GM12878 (cell line): ENCODE results near the gene MPV17. TPM values are rescaled to one million over a fixed set of nuclear protein-coding genes. Genes with fewer than 3 reads are reported as not detected.

Source experiments
- ATAC-seq: fragments of 200-7000 bp; cut with Tn5 transposase; 3 replicates; pipeline ENCODE4 v1.9.1; 2020; ENCODE audit warnings: mild to moderate bottlenecking, moderate library complexity
- BruUV-seq: library from RNA; stranded (reverse); fragments of 400-500 nt; replicated peaks from 2 replicates; lab custom pipeline; 2021; lab: Mats Ljungman, UMichigan
- CTCF ChIA-PET: fragments of 300-600 bp; sonication (Branson Sonifier 250); formaldehyde crosslinking; extraction: SDS; loops from one replicate; lab custom pipeline; 2021; ENCODE audit warnings: inconsistent platforms; lab: Yijun Ruan, JAX
- POLR2A ChIA-PET: fragments of 350-600 bp; formaldehyde crosslinking; extraction: SDS; loops from one replicate; lab custom pipeline; 2021; ENCODE audit warnings: inconsistent platforms; lab: Charles Lee
- RAD21 ChIA-PET: fragments of 300-600 bp; sonication (Branson Sonifier 250); formaldehyde crosslinking; loops from one replicate; lab custom pipeline; 2023; ENCODE audit warnings: antibody characterized with exemption; ENCODE audit not compliant: unreplicated experiment; lab: Charles Lee
- SMC1A ChIA-PET: fragments of 300-600 bp; sonication (Branson Sonifier 250); formaldehyde crosslinking; loops from one replicate; lab custom pipeline; 2023; ENCODE audit not compliant: unreplicated experiment, uncharacterized antibody; lab: Charles Lee
- DNase-seq: peaks from one replicate; pipeline ENCODE4 v3.0.0-alpha.2; 2011; ENCODE audit warnings: low read depth, low spot score
- FAIRE-seq: peaks from 3 replicates; lab custom pipeline; 2011; peaks lifted over from hg19 to GRCh38; lab: Jason Lieb, UNC
- H2AFZ ChIP-seq: 2 replicates; pipeline ENCODE4 v1.6.0; 2011; ENCODE audit warnings: low read depth, low read length, control low read depth; ENCODE audit not compliant: control insufficient read depth
- H3K27ac ChIP-seq: 2 replicates; pipeline ENCODE4 v1.5.1; 2011; ENCODE audit warnings: control low read depth; ENCODE audit not compliant: control insufficient read depth, insufficient read depth
- H3K27me3 ChIP-seq, 2 experiments: replicated peaks in 1 of 2; 2 replicates each; pipeline versions ENCODE4 v1.6.0 to v1.6.1; 2011; ENCODE audit warnings: low read length in 1 of 2; ENCODE audit not compliant: control insufficient read depth in 2 of 2, insufficient read depth in 2 of 2
- H3K36me3 ChIP-seq, 2 experiments: 2 replicates each; pipeline ENCODE4 v1.5.1; 2011; ENCODE audit warnings: low read length in 1 of 2; ENCODE audit not compliant: control insufficient read depth in 2 of 2, insufficient read depth in 2 of 2
- H3K4me1 ChIP-seq: 2 replicates; pipeline ENCODE4 v1.6.1; 2011; ENCODE audit warnings: mild to moderate bottlenecking, low read length, moderate library complexity, mixed read lengths; ENCODE audit not compliant: control insufficient read depth, insufficient read depth
- H3K4me2 ChIP-seq: 2 replicates; pipeline ENCODE4 v1.6.0; 2011; ENCODE audit warnings: control low read depth; ENCODE audit not compliant: control insufficient read depth, insufficient read depth
- H3K4me3 ChIP-seq: fragments of 200-600 bp; sonication (generic); 2 replicates; pipeline ENCODE4 v1.5.1; 2016
- H3K79me2 ChIP-seq: 2 replicates; pipeline ENCODE4 v1.6.0; 2011; ENCODE audit warnings: low read length; ENCODE audit not compliant: control insufficient read depth, insufficient read depth
- H3K9ac ChIP-seq: 2 replicates; pipeline ENCODE4 v1.8.0; 2011; ENCODE audit warnings: low read length, control low read depth, mixed read lengths; ENCODE audit not compliant: control insufficient read depth, insufficient read depth
- H3K9me3 ChIP-seq: replicated peaks from 3 replicates; pipeline ENCODE4 v1.5.1; 2011; ENCODE audit warnings: mild to moderate bottlenecking, low read length; ENCODE audit not compliant: control insufficient read depth, insufficient read depth
- H4K20me1 ChIP-seq: 2 replicates; pipeline ENCODE4 v1.6.0; 2011; ENCODE audit not compliant: control insufficient read depth, insufficient read depth
- ATF2 ChIP-seq: IDR thresholded peaks from 2 replicates; pipeline ENCODE4 v1.6.1; 2012; ENCODE audit warnings: low read length, inconsistent platforms
- SREBF2 ChIP-seq: IDR thresholded peaks from 2 replicates; pipeline ENCODE4 v1.6.1; 2012; ENCODE audit warnings: mild to moderate bottlenecking, low read length
- WGBS: methylation state at CpG from one replicate; pipeline ENCODE4 v1.1.6; 2016; ENCODE audit warnings: low lambda C conversion rate; ENCODE audit not compliant: insufficient replicate concordance, insufficient coverage; ENCODE audit errors: missing lambda C conversion rate; 5-methylcytosine and 5-hydroxymethylcytosine counted together
- in situ Hi-C: fragments of 300-500 bp; cut with MboI; formaldehyde crosslinking; loops from 9 replicates; pipeline ENCODE4 v1.14.3; 2018; ENCODE audit warnings: mixed read lengths
- intact Hi-C: fragments of 100-400 bp; cut with micrococcal nuclease; formaldehyde crosslinking; loops from one replicate; pipeline ENCODE4 v1.14.2; 2022; ENCODE audit not compliant: unreplicated experiment
- polyA plus RNA-seq, 11 experiments: library from polyadenylated mRNA; depleted of rRNA in 4 of 11; unstranded in 6 of 11; stranded (reverse) in 5 of 11; fragments of >200 nt; fragmentation: Nextera tagmentation in 4 of 11; fragmentation: Illumina TruSeq in 1 of 11; extraction: Ambion mirVana in 4 of 11; extraction: Trizol in 1 of 11; gene quantifications; 1 replicate in 1 of 11; 2 replicates in 10 of 11; pipeline versions ENCODE4 v1.2.1 to v1.2.3, GENCODE V29; 2011 to 2016; ENCODE audit warnings: inconsistent platforms in 2 of 11, missing spikeins in 2 of 11, low read depth in 1 of 11
- total RNA-seq, 4 experiments: library from RNA; depleted of rRNA in 3 of 4; stranded (reverse); fragments of >200 nt in 3 of 4; fragmentation: Illumina TruSeq in 1 of 4; extraction: Trizol in 1 of 4; gene quantifications; 2 replicates each; pipeline versions ENCODE4 v1.2.1 to v1.2.3, GENCODE V29; 2013 to 2021
- TF ChIP-seq, protein P1 (sequence below), 3 experiments: IDR thresholded peaks in 2 of 3; conservative IDR thresholded peaks in 1 of 3; 2 replicates each; pipeline ENCODE4 v1.5.1; 2011; ENCODE audit warnings: low read depth in 3 of 3, low read length in 3 of 3, mild to moderate bottlenecking in 3 of 3, control low read depth in 2 of 3, moderate library complexity in 2 of 3, inconsistent platforms in 1 of 3, mixed read lengths in 1 of 3; ENCODE audit not compliant: control insufficient read depth in 2 of 3, insufficient read depth in 1 of 3; ENCODE audit errors: extremely low read depth in 1 of 3

The MPV17 gene
- total and polyA plus RNA-seq, 10 of the 15 experiments (the other 5 are each of a cell fraction or from before 2014, with no cell fraction given): 63.4 to 143 (median 89.0) TPM

DNA sequence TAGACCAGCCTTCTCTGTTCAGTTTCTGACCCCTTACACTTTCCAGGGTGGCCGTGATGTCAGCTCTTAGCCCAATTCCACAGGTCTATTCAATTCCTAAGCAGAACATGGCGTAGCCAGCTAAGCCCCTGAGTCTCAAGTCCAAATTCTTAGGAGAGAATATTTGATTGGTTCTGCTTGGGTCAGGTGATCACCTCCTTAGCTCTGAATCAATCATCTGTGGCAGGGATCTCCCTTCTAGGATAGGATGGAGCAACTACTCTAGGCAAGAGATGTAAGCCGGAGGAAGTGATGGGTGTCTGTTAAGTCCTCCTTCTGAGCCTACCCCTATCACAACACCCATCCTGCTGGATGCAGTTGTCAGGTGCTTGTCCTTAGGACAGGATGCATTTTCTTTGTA, 25.7 kb downstream of the MPV17 start (continued):
- TF ChIP-seq ATF2: no peak
- TF ChIP-seq, protein P1, sequence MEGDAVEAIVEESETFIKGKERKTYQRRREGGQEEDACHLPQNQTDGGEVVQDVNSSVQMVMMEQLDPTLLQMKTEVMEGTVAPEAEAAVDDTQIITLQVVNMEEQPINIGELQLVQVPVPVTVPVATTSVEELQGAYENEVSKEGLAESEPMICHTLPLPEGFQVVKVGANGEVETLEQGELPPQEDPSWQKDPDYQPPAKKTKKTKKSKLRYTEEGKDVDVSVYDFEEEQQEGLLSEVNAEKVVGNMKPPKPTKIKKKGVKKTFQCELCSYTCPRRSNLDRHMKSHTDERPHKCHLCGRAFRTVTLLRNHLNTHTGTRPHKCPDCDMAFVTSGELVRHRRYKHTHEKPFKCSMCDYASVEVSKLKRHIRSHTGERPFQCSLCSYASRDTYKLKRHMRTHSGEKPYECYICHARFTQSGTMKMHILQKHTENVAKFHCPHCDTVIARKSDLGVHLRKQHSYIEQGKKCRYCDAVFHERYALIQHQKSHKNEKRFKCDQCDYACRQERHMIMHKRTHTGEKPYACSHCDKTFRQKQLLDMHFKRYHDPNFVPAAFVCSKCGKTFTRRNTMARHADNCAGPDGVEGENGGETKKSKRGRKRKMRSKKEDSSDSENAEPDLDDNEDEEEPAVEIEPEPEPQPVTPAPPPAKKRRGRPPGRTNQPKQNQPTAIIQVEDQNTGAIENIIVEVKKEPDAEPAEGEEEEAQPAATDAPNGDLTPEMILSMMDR (IDR thresholded peaks at IDR 0.05 in 2 of 3, conservative IDR thresholded peaks at IDR 0.05 in 1 of 3; ENCODE audit: control insufficient read depth in 2 of 3, extremely low read depth in 1 of 3, insufficient read depth in 1 of 3, low read depth in 3 of 3, low read length in 3 of 3): no peak

- Histone ChIP-seq H3K27me3 (no peaks in the 10 kb centered on the region; a peak in 2 of 4 replicates), H3K9ac (no peak overlapping the region), H3K27ac (no peak overlapping the region), H2AFZ (no peak overlapping the region), H3K4me3 (no peak overlapping the region), H3K36me3 (no peaks in the 10 kb centered on the region), H3K4me1 (no peaks in the 10 kb centered on the region), H3K4me2 (no peak overlapping the region), H3K79me2 (no peaks in the 10 kb centered on the region), H4K20me1 (no peaks in the 10 kb centered on the region), H3K9me3 (no peaks in the 10 kb centered on the region)
- FAIRE-seq (no peak), DNase-seq (no peak), ATAC-seq (no peak)
- ChIA-PET SMC1A (no interaction called here), CTCF (interaction anchor here (1.1 to 2.4 kb wide), 2 partner anchors 14 to 17 kb away, joined by 3 to 6 read pairs; partner anchors contain the start of gene TRIM54), POLR2A (interaction anchor here (0.6 kb wide), 1 partner anchor 13 kb away, joined by 3 read pairs; no protein-coding TSS in a partner anchor), RAD21 (no interaction called here)
- intact Hi-C loops (no loop called here), in situ Hi-C loops (no loop called here)
- 36% methylated on average over 3 of the region's 4 CpGs for WGBS
- BruUV-seq: no TSS peak
- TF ChIP-seq SREBF2: no peak
Observed at GRCh38 chr2:27296481-27296880, 26.4 kb downstream of the MPV17 start.
